Uterus (tissue), 2 donors: Measurements from ENCODE around the gene GLRX.

Experiments used
- POLR2A ChIP-seq, 2 donors: fragments of 450-650 bp; IDR thresholded peaks; one replicate each; pipeline ENCODE4 v1.6.1; 2016; ENCODE audit warnings: antibody characterized with exemption in 2 of 2, mild to moderate bottlenecking in 1 of 2, moderate library complexity in 1 of 2
- TF ChIP-seq, protein P1 (sequence below), 4 experiments: fragments of 200-600 bp in 2 of 4; fragments of 450-650 bp in 2 of 4; sonication (generic) in 2 of 4; IDR thresholded peaks; one replicate each; pipeline ENCODE4 v1.5.1; 2016 to 2019; ENCODE audit warnings: antibody characterized with exemption in 4 of 4, mild to moderate bottlenecking in 2 of 4, moderate library complexity in 1 of 4

GRCh38 chr5:95856501-95856981 is 34.0 kb upstream of the GLRX start:
- TF ChIP-seq, protein P1, sequence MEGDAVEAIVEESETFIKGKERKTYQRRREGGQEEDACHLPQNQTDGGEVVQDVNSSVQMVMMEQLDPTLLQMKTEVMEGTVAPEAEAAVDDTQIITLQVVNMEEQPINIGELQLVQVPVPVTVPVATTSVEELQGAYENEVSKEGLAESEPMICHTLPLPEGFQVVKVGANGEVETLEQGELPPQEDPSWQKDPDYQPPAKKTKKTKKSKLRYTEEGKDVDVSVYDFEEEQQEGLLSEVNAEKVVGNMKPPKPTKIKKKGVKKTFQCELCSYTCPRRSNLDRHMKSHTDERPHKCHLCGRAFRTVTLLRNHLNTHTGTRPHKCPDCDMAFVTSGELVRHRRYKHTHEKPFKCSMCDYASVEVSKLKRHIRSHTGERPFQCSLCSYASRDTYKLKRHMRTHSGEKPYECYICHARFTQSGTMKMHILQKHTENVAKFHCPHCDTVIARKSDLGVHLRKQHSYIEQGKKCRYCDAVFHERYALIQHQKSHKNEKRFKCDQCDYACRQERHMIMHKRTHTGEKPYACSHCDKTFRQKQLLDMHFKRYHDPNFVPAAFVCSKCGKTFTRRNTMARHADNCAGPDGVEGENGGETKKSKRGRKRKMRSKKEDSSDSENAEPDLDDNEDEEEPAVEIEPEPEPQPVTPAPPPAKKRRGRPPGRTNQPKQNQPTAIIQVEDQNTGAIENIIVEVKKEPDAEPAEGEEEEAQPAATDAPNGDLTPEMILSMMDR (IDR thresholded peaks at IDR 0.05), result no peak
- no peak for TF ChIP-seq POLR2A (IDR thresholded peaks at IDR 0.05)
